Parathyroid adenoma (tissue), 2 donors: ENCODE results near the gene TAB2.

ENCODE experiments used
- H2AFZ ChIP-seq: fragments of 300-600 bp; sonication (generic); one replicate; pipeline ENCODE4 v1.7.0; 2017; ENCODE audit warnings: antibody characterized with exemption, mild to moderate bottlenecking
- H3K27ac ChIP-seq: fragments of 300-600 bp; sonication (generic); one replicate; pipeline ENCODE4 v1.7.0; 2017
- H3K27me3 ChIP-seq: fragments of 300-600 bp; sonication (generic); one replicate; pipeline ENCODE4 v1.7.0; 2017; ENCODE audit warnings: low read length; ENCODE audit not compliant: control insufficient read depth, insufficient read depth
- H3K36me3 ChIP-seq: fragments of 300-600 bp; sonication (generic); one replicate; pipeline ENCODE4 v1.7.0; 2017; ENCODE audit warnings: low read length; ENCODE audit not compliant: control insufficient read depth, insufficient read depth
- H3K4me1 ChIP-seq: fragments of 300-600 bp; sonication (generic); one replicate; pipeline ENCODE4 v1.7.0; 2017; ENCODE audit warnings: control low read depth
- H3K4me2 ChIP-seq: fragments of 300-600 bp; sonication (generic); one replicate; pipeline ENCODE4 v1.7.0; 2017; ENCODE audit warnings: low read length
- H3K4me3 ChIP-seq: fragments of 300-600 bp; sonication (generic); one replicate; pipeline ENCODE4 v1.7.0; 2017; ENCODE audit warnings: low read depth, low read length
- H3K79me2 ChIP-seq: fragments of 300-600 bp; sonication (generic); one replicate; pipeline ENCODE4 v1.7.0; 2017; ENCODE audit warnings: control low read depth
- H3K9ac ChIP-seq: fragments of 300-600 bp; sonication (generic); one replicate; pipeline ENCODE4 v1.7.0; 2017; ENCODE audit warnings: mild to moderate bottlenecking
- H3K9me3 ChIP-seq: fragments of 300-600 bp; sonication (generic); one replicate; pipeline ENCODE4 v1.7.0; 2017; ENCODE audit warnings: low read length; ENCODE audit not compliant: control insufficient read depth
- TF ChIP-seq, protein P1 (sequence below): fragments of 300-600 bp; sonication (generic); IDR thresholded peaks from one replicate; pipeline ENCODE4 v1.7.0; 2017; ENCODE audit warnings: antibody characterized with exemption, mild to moderate bottlenecking
- donor health status: primary hyperparathyroidism.

Gene TAB2

DNA sequence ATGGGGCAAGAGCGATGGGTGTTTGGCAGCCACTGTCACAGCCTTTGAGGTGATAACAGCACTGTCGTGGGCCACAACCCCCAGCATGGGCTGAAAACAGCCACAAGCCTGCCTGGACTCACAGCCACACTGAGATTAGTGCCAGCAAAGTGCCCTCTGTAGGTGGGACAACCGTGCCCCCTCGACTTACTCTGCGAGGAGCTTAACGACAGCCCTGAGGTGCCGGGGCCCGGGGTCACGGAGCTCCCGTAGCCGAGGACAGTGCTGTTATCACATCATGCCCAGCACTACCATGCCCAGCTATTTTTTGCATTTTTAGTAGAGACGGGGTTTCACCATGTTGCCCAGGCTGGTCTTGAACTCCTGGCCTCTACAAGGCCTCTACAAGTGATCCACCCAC lies 119.1 kb downstream of the TAB2 start:
- Histone ChIP-seq H3K4me3 (no peak overlapping the region), H3K9me3 (no peaks in the 10 kb centered on the region), H2AFZ (no peak overlapping the region), H3K27me3 (no peaks in the 10 kb centered on the region), H3K4me1 (no peaks in the 10 kb centered on the region), H3K27ac (no peak overlapping the region), H3K4me2 (no peak overlapping the region), H3K36me3 (no peaks in the 10 kb centered on the region), H3K9ac (no peak overlapping the region), H3K79me2 (no peaks in the 10 kb centered on the region)
- TF ChIP-seq, protein P1, sequence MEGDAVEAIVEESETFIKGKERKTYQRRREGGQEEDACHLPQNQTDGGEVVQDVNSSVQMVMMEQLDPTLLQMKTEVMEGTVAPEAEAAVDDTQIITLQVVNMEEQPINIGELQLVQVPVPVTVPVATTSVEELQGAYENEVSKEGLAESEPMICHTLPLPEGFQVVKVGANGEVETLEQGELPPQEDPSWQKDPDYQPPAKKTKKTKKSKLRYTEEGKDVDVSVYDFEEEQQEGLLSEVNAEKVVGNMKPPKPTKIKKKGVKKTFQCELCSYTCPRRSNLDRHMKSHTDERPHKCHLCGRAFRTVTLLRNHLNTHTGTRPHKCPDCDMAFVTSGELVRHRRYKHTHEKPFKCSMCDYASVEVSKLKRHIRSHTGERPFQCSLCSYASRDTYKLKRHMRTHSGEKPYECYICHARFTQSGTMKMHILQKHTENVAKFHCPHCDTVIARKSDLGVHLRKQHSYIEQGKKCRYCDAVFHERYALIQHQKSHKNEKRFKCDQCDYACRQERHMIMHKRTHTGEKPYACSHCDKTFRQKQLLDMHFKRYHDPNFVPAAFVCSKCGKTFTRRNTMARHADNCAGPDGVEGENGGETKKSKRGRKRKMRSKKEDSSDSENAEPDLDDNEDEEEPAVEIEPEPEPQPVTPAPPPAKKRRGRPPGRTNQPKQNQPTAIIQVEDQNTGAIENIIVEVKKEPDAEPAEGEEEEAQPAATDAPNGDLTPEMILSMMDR: no peak

DNA sequence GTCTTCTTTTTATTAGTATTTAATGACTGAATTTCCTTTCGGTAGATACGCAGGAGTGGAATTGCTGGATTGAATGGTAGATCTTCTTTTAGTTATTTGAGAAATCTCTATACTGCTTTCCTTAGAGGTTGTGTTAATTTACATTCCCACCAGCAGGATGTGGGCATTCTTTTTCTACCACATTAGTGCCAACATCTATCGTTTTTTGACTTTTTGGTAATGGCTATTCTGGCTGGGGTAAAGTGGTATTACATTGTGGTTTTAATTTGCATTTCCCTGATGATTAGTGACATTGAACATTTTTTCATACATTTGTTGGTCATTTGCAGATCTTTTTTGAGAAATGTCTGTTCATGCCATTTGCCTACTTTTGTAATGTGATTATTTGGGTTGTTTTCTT lies 119.7 kb downstream of the TAB2 start:
- TF ChIP-seq, protein P1: no peak
- H3K4me2 ChIP-seq: no peak overlapping the region
- H3K36me3 ChIP-seq: no peaks in the 10 kb centered on the region
- H3K4me3 ChIP-seq: no peak overlapping the region
- no peaks in the 10 kb centered on the region for H3K79me2 ChIP-seq
- H3K4me1 ChIP-seq: no peaks in the 10 kb centered on the region
- H3K27ac ChIP-seq: no peak overlapping the region
- no peak overlapping the region for H3K9ac ChIP-seq
- H3K27me3 ChIP-seq: no peaks in the 10 kb centered on the region
- H2AFZ ChIP-seq: no peak overlapping the region
- H3K9me3 ChIP-seq: no peaks in the 10 kb centered on the region

DNA sequence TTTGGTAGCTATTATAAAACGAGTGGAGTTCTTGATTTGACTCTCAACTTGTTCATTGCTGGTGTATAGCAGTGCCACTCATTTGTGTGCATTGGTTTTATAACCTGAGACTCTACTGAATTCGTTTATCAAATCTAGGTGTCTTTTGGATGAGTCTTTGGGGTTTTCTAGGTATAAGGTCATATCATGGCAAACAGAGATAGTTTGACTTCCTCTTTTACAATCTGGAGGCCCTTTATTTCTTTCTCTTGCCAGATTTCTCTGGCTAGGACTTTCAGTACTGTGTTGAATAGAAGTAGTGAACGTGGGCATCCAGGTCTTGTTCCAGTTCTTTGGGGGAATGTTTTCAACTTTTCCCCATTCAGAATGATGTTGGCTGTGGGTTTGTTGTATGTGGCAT lies 121.3 kb downstream of the TAB2 start:
- H3K36me3 ChIP-seq: no peaks in the 10 kb centered on the region
- no peaks in the 10 kb centered on the region for H3K4me1 ChIP-seq
- H3K9ac ChIP-seq: no peak overlapping the region
- no peak overlapping the region for H3K4me2 ChIP-seq
- no peaks in the 10 kb centered on the region for H3K9me3 ChIP-seq
- H3K79me2 ChIP-seq: no peaks in the 10 kb centered on the region
- H3K27ac ChIP-seq: no peak overlapping the region
- H3K4me3 ChIP-seq: no peak overlapping the region
- TF ChIP-seq, protein P1: no peak
- H2AFZ ChIP-seq: no peak overlapping the region
- H3K27me3 ChIP-seq: no peaks in the 10 kb centered on the region

DNA sequence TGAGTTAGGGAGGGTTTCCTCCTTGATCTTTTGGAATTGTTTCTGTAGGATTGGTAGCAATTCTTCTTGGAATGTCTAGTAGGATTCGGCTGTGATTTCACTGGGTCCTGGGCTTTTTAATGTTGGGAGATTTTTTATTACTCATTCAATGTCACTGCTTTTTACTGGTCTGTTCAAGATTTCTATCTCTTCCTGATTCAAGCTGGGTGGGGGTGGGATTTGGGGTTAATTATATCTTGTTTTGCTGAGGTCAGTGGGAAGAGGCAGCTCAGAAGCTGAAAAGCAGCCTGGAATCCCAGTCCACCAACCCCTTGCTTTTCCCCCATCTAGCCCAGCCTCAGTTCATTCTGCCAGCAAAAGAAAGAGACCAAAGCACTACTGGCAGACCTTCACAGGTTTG lies 122.1 kb downstream of the TAB2 start:
- Histone ChIP-seq H3K79me2 (no peaks in the 10 kb centered on the region), H3K9ac (no peak overlapping the region), H3K4me2 (no peak overlapping the region), H3K36me3 (no peaks in the 10 kb centered on the region), H3K4me3 (no peak overlapping the region), H3K27ac (no peak overlapping the region), H3K27me3 (no peaks in the 10 kb centered on the region), H2AFZ (no peak overlapping the region), H3K4me1 (no peaks in the 10 kb centered on the region), H3K9me3 (no peaks in the 10 kb centered on the region)
- TF ChIP-seq, protein P1: no peak

DNA sequence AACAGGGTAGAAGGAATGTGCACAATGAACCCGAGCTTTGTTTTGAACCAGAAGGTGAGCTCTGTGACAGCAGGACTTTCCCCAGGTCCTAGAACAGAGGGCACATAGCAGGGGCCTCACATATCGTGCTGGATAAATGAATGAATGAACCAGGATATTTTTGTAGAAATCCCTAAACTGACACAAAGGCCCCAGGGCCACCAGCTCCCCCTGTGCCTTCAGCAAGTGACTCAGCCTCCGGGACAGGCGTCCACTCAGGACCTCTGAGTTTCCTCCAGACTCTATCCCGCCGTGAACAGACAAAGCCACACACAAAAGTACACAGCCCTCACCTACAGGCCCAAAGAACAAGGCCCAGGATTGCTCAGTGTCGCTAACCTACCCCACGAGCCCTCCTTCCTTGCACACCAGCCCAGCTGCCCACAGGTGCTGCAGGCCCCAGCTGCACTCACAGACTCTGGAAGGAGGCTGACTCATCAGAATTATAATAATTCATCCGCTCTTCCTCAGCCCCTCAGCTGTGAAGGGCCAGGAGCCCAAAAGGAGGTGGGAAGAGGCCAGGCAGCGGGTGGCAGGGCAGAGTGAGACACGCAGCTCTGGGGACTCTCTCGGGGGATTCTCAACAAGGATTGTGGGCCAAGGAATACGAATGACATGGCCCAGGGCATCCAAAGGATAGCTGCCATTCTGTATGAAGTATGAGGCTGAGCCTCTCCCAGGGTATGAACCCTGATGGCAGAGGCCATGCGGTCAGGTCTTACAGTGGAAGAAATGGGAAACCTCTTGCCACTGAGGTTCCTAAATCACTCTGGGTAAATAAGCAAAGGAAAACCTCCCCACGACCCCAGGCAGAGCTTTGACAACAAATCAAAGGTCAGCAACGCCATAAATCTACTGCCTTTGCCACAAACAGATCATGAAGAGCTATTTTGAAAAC lies 123.5 kb downstream of the TAB2 start:
- Histone ChIP-seq H3K27ac (no peak overlapping the region), H3K9me3 (no peaks in the 10 kb centered on the region), H3K4me1 (no peaks in the 10 kb centered on the region), H3K27me3 (no peaks in the 10 kb centered on the region), H3K9ac (no peak overlapping the region), H2AFZ (no peak overlapping the region), H3K79me2 (no peaks in the 10 kb centered on the region), H3K4me2 (no peak overlapping the region), H3K36me3 (no peaks in the 10 kb centered on the region), H3K4me3 (no peak overlapping the region)
- TF ChIP-seq, protein P1: no peak
